SJCRH30 (cell line): ENCODE measurements around the gene CPN2. TPM values are rescaled to one million over a fixed set of nuclear protein-coding genes. Genes with fewer than 3 reads are reported as not detected.

Experiments
- DNase-seq, 2 experiments: peaks; one replicate each; pipeline ENCODE4 v3.0.0-alpha.2; 2015 to 2020
- H3K27ac ChIP-seq: fragments of 250-450 bp; sonication (Bioruptor Pico); 2 replicates; pipeline ENCODE4 v1.5.1; 2020; ENCODE audit warnings: mild to moderate bottlenecking, moderate library complexity
- H3K27me3 ChIP-seq: fragments of 250-450 bp; sonication (Bioruptor Pico); 2 replicates; pipeline ENCODE4 v1.5.1; 2020; ENCODE audit warnings: mild to moderate bottlenecking, moderate library complexity
- H3K36me3 ChIP-seq: fragments of 250-450 bp; sonication (Bioruptor Pico); 2 replicates; pipeline ENCODE4 v1.5.1; 2020; ENCODE audit warnings: mild to moderate bottlenecking, moderate library complexity
- H3K4me1 ChIP-seq: fragments of 250-450 bp; sonication (Bioruptor Pico); 2 replicates; pipeline ENCODE4 v1.5.1; 2020; ENCODE audit warnings: mild to moderate bottlenecking, moderate library complexity
- H3K4me3 ChIP-seq: fragments of 250-450 bp; sonication (Bioruptor Pico); 2 replicates; pipeline ENCODE4 v1.5.1; 2020; ENCODE audit warnings: mild to moderate bottlenecking, moderate library complexity
- H3K9me3 ChIP-seq: fragments of 250-450 bp; sonication (Bioruptor Pico); replicated peaks from 2 replicates; pipeline ENCODE4 v1.5.1; 2020; ENCODE audit warnings: mild to moderate bottlenecking, moderate library complexity
- total RNA-seq: library from RNA; depleted of rRNA; stranded (reverse); fragments of >200 nt; shearing (Covaris generic); gene quantifications from 2 replicates; pipeline ENCODE4 v1.2.3, GENCODE V29; 2014

CPN2 gene
- total RNA-seq, 1 experiment from 2014 or later, result not detected

DNA sequence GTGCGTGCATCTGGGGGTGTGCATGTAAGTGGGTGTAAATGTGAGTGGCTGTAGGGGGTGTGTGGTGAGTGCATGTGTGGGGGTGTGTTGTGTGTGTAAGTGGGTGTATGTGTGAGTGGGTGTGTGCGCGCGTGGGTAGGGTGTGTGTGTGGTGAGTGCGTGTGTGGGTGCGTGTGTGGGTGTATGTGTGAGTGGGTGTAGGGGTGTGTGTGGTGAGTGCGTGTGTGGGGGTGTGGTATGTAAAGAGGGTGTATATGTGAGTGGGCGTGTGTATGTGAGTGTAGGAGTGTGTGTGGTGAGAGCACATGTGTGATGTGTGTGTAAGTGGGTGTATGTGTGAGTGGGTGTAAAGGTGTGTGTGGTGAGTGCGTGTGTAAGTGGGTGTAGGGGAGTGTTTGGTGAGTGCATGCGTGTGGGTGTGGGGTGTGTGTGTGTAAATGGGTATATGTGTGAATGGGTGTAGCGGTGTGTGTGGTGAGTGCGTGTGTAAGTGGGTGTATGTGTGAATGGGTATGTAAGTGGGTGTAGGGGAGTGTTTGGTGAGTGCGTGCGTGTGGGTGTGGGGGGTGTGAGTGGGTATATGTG, 916 bp upstream of the CPN2 start:
- no peaks in the 10 kb centered on the region for H3K36me3 ChIP-seq
- no peak overlapping the region for H3K27ac ChIP-seq
- no peak overlapping the region for H3K4me3 ChIP-seq

GRCh38 chr3:194350726-194351071, 429 bp downstream of the CPN2 start:
- Histone ChIP-seq H3K27me3 (no peaks in the 10 kb centered on the region), H3K4me1 (no peaks in the 10 kb centered on the region)

More for the DNA sequence above, 916 bp upstream of the CPN2 start:
- Histone ChIP-seq H3K9me3 (no peaks in the 10 kb centered on the region), H3K4me1 (no peaks in the 10 kb centered on the region), H3K27me3 (no peaks in the 10 kb centered on the region)
- no peak for DNase-seq

DNA sequence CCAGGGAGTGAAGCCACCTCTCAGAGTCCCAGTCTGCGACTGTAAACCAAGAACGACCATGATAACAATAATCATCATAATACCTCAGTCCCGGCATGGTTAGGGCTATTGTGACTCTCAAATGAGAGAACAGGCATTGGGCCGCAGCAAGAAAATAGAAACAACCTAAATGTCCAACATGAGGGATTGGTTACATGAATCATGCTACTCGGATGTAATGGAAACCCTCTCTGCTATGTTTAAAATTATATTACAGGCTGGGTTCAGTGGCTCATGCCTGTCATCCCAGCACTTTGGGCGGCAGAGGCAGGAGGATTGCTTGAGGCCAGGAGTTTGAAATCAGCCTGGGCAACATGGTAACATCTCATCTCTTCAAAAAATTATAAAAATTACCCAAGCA, 2.8 kb downstream of the CPN2 start:
- Histone ChIP-seq H3K4me3 (no peak overlapping the region), H3K27me3 (no peaks in the 10 kb centered on the region), H3K4me1 (0 out of 2 replicates have a peak, but pooled peaks cover 2% of the 10 kb centered on the region), H3K9me3 (no peaks in the 10 kb centered on the region), H3K27ac (no peak overlapping the region), H3K36me3 (no peaks in the 10 kb centered on the region)
- no peak for DNase-seq

More at GRCh38 chr3:194350726-194351071, 429 bp downstream of the CPN2 start:
- H3K9me3 ChIP-seq, result no peaks in the 10 kb centered on the region
- no peak overlapping the region for H3K4me3 ChIP-seq
- H3K27ac ChIP-seq, result no peak overlapping the region
- H3K36me3 ChIP-seq, result no peaks in the 10 kb centered on the region
- no peak for DNase-seq

GRCh38 chr3:194346621-194347020, 4.5 kb downstream of the CPN2 start:
- no peaks in the 10 kb centered on the region for H3K9me3 ChIP-seq
- no peak overlapping the region for H3K4me3 ChIP-seq
- H3K4me1 ChIP-seq, result 0 out of 2 replicates have a peak, but pooled peaks cover 2% of the 10 kb centered on the region
- no peak overlapping the region for H3K27ac ChIP-seq
- H3K36me3 ChIP-seq, result no peaks in the 10 kb centered on the region
- H3K27me3 ChIP-seq, result no peaks in the 10 kb centered on the region
- DNase-seq, result no peak

GRCh38 chr3:194346035-194346434, 5.1 kb downstream of the CPN2 start:
- no peak for DNase-seq
- H3K36me3 ChIP-seq, result no peaks in the 10 kb centered on the region
- 0 out of 2 replicates have a peak, but pooled peaks cover 2% of the 10 kb centered on the region for H3K4me1 ChIP-seq
- no peak overlapping the region for H3K27ac ChIP-seq
- no peak overlapping the region for H3K4me3 ChIP-seq
- no peaks in the 10 kb centered on the region for H3K27me3 ChIP-seq
- no peaks in the 10 kb centered on the region for H3K9me3 ChIP-seq

GRCh38 chr3:194344012-194344411, 7.1 kb downstream of the CPN2 start:
- no peaks in the 10 kb centered on the region for H3K9me3 ChIP-seq
- no peak overlapping the region for H3K4me3 ChIP-seq
- H3K27me3 ChIP-seq, result no peaks in the 10 kb centered on the region
- no peak overlapping the region for H3K27ac ChIP-seq
- 0 out of 2 replicates have a peak, but pooled peaks cover 2% of the 10 kb centered on the region for H3K4me1 ChIP-seq
- DNase-seq, result peak; percentile 60 to 78
- no peaks in the 10 kb centered on the region for H3K36me3 ChIP-seq

- no peaks in the 10 kb centered on the region for H3K9me3 ChIP-seq
- H3K27me3 ChIP-seq, result no peaks in the 10 kb centered on the region
- no peak overlapping the region for H3K4me3 ChIP-seq
- H3K36me3 ChIP-seq, result no peaks in the 10 kb centered on the region
- 0 out of 2 replicates have a peak, but pooled peaks cover 2% of the 10 kb centered on the region for H3K4me1 ChIP-seq
- DNase-seq, result no peak
- no peak overlapping the region for H3K27ac ChIP-seq
These were observed 7.6 kb downstream of the CPN2 start for GRCh38 chr3:194343561-194343893.

DNA sequence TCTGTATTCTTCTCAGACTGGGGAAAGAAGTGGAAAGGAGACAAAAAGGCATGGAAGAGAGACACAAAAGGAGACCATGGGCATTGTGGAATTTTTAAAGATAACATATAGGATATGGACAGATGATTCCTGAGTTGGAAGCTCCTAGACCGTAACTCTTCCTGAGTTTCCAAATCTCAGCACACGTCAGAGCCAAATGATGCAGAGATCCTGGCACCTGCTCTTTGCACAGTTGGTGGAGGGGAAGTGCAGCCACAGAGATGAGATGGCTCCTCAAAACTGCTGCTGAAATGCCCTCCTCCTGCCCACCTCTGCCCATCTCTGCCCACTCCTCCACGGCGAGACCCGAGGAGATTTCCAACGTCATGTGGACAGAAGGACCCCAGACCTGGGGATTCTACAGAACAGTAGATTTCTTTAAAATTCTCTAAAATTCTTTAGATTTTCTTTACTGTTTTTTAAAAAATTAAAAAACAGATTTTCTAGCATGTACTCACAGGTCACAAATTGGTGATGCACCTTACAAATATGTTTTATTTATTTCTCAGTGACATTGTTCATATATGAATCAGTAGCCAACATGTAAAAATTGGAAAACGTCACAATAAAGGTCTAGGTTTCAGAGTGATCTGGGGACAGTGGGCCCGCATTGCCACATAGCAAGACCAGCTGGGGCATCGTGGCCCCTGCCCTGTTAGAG, 8.1 kb downstream of the CPN2 start:
- Histone ChIP-seq H3K27ac (no peak overlapping the region), H3K27me3 (no peaks in the 10 kb centered on the region), H3K9me3 (no peaks in the 10 kb centered on the region), H3K36me3 (no peaks in the 10 kb centered on the region), H3K4me3 (no peak overlapping the region), H3K4me1 (0 out of 2 replicates have a peak, but pooled peaks cover 2% of the 10 kb centered on the region)
- DNase-seq, result no peak

- no peak overlapping the region for H3K27ac ChIP-seq
- H3K4me1 ChIP-seq, result 0 out of 2 replicates have a peak, but pooled peaks cover 2% of the 10 kb centered on the region
- H3K4me3 ChIP-seq, result no peak overlapping the region
- no peaks in the 10 kb centered on the region for H3K36me3 ChIP-seq
- H3K9me3 ChIP-seq, result no peaks in the 10 kb centered on the region
- H3K27me3 ChIP-seq, result no peaks in the 10 kb centered on the region
- DNase-seq, result no peak
These were observed 10.2 kb downstream of the CPN2 start for GRCh38 chr3:194340757-194341400.

DNA sequence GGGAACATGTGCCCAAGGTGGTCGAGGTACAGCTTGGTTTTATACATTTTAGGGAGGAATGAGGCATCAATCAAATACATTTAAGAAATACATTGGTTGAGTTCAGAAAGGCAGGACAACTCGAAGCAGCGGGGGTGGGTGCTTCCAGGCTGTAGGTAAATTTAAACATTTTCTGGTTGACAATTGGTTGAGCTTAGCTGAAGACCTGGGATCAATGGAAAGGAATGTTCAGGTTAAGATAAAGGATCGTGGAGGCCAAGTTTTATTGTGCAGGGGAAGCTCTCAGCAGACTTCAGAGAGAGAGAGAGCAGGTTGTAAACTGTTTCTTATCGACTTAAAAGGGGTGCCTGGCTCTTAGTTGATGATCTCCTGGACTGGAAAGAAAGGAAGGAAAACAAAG, 11.3 kb downstream of the CPN2 start:
- Histone ChIP-seq H3K36me3 (no peaks in the 10 kb centered on the region), H3K4me3 (no peak overlapping the region), H3K27me3 (no peaks in the 10 kb centered on the region), H3K4me1 (0 out of 2 replicates have a peak, but pooled peaks cover 2% of the 10 kb centered on the region), H3K9me3 (no peaks in the 10 kb centered on the region), H3K27ac (no peak overlapping the region)
- no peak for DNase-seq

- Histone ChIP-seq H3K9me3 (no peaks in the 10 kb centered on the region), H3K4me3 (no peak overlapping the region), H3K27ac (no peak overlapping the region), H3K4me1 (0 out of 2 replicates have a peak, but pooled peaks cover 2% of the 10 kb centered on the region), H3K27me3 (no peaks in the 10 kb centered on the region), H3K36me3 (no peaks in the 10 kb centered on the region)
- DNase-seq, result no peak
These were observed 11.8 kb downstream of the CPN2 start for GRCh38 chr3:194339356-194339755.

GRCh38 chr3:194337965-194338753, 13.0 kb downstream of the CPN2 start:
- no peaks in the 10 kb centered on the region for H3K4me1 ChIP-seq
- H3K36me3 ChIP-seq, result no peaks in the 10 kb centered on the region
- no peaks in the 10 kb centered on the region for H3K27me3 ChIP-seq
- no peaks in the 10 kb centered on the region for H3K9me3 ChIP-seq
- no peak overlapping the region for H3K4me3 ChIP-seq
- DNase-seq, result no peak
- no peak overlapping the region for H3K27ac ChIP-seq

DNA sequence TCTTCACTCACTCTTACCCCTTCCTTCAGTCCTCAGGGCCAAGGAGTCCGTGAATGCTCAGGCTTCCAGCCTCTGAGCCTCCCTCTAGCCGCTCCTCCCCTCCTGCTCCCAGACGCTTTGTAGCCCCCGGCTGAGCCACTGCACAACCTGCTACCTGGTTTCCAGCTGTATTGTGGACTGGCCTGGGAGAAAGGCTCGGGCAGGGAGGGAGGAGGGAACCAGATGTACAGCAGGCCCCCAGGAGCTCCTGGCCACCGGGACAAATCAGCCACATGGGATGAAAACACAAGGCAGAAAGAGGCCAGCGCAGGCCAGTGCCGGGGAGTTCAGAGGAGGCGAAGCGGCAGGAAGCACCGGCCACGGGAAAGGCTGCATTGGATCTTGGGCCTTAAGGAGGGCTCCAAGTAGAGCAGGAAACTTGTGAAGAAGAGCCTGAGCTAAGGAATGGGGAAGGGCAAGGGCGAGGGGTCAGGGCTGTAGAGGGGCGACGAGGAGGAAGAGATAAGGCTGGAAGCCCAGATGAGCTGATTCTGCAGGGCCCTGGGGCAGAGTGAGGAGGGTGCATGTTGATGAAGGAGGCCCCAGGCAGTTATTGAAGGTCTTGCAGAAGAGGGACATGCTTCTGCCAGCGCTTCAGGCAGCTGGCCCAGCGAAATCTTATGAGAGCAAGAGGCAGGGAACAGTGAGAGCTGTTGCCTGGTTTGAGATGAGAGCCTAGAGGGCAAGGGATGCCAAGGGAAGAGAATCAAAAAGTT, 14.3 kb downstream of the CPN2 start:
- Histone ChIP-seq H3K9me3 (no peaks in the 10 kb centered on the region), H3K36me3 (no peaks in the 10 kb centered on the region), H3K27me3 (no peaks in the 10 kb centered on the region), H3K27ac (no peak overlapping the region), H3K4me3 (no peak overlapping the region), H3K4me1 (no peaks in the 10 kb centered on the region)
- no peak for DNase-seq

- no peaks in the 10 kb centered on the region for H3K36me3 ChIP-seq
- H3K4me1 ChIP-seq, result peaks cover 11% of the 10 kb centered on the region
- no peaks in the 10 kb centered on the region for H3K27me3 ChIP-seq
- DNase-seq, result no peak
- no peak overlapping the region for H3K27ac ChIP-seq
- no peaks in the 10 kb centered on the region for H3K9me3 ChIP-seq
- no peak overlapping the region for H3K4me3 ChIP-seq
These were observed 17.2 kb downstream of the CPN2 start for GRCh38 chr3:194333981-194334320.
